Skeletal muscle satellite cell (primary cell): ENCODE data around the gene PRKN.

Source experiments
- H3K27me3 ChIP-seq: 2 replicates; pipeline ENCODE4 v1.7.0; 2013; ENCODE audit warnings: low read length; ENCODE audit not compliant: control insufficient read depth, insufficient read depth
- H3K36me3 ChIP-seq: 2 replicates; pipeline ENCODE4 v1.7.0; 2013; ENCODE audit warnings: mild to moderate bottlenecking, control low read depth, low read length; ENCODE audit not compliant: insufficient read depth
- H3K4me1 ChIP-seq: 2 replicates; pipeline ENCODE4 v1.7.0; 2013; ENCODE audit warnings: low read length; ENCODE audit not compliant: control insufficient read depth, insufficient read depth
- H3K4me2 ChIP-seq: 2 replicates; pipeline ENCODE4 v1.7.0; 2013; ENCODE audit warnings: mild to moderate bottlenecking, low read length
- H3K4me3 ChIP-seq: 2 replicates; pipeline ENCODE4 v1.7.0; 2013; ENCODE audit warnings: low read length
- H3K9ac ChIP-seq: 2 replicates; pipeline ENCODE4 v1.7.0; 2013; ENCODE audit warnings: mild to moderate bottlenecking, low read depth, low read length, moderate library complexity
- H3K9me3 ChIP-seq: replicated peaks from 2 replicates; pipeline ENCODE4 v1.7.0; 2013; ENCODE audit warnings: mild to moderate bottlenecking, control low read depth, low read length

PRKN gene

DNA sequence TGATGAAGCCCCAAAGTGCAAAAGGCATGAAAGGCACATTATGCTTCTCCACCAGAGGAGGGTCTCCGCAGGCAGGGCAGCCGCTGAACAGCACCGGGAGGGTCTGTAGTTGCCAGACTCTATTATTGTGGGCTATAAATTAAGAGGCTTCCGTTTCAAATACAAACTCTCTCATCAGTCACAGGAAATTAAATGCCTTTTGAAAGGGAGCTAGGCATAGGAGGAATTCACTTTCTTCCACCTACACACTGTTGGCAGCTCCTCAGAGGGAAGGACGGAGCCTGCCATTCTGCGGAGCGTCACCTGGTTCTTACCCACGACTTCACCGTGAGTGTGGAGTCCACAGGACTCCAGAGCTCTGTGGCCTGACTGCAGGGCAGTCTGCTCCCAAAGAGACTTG lies 1312.9 kb downstream of the PRKN start:
- Histone ChIP-seq H3K4me1 (peaks cover 51% of the 10 kb centered on the region), H3K4me3 (no peak overlapping the region), H3K4me2 (no peak overlapping the region), H3K9ac (peak overlapping the region; percentile 50), H3K36me3 (no peaks in the 10 kb centered on the region), H3K27me3 (no peaks in the 10 kb centered on the region), H3K9me3 (no peaks in the 10 kb centered on the region)

DNA sequence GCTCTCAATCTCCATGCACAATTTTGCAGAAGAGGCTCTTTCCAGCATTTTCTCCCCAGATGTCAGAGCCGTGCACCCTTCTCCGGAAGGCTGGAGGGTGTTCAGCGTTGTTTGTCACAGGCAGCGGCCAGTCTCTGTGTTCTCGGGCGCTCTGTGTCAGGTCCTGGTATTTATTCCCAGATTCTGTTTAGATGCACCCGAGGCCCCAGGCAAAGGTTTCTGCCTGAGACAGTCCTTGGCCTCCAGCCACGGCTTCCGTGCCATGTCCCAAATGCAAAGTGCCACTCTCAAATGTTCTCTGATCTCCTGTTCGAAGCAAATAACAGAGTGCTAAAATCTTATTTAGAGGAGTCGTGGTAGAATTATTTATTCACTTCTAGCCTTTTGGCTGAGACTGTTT lies 1313.4 kb downstream of the PRKN start:
- H3K27me3 ChIP-seq: no peaks in the 10 kb centered on the region
- no peak overlapping the region for H3K4me3 ChIP-seq
- no peaks in the 10 kb centered on the region for H3K36me3 ChIP-seq
- H3K4me2 ChIP-seq: peak overlapping the region; percentile 31
- H3K9ac ChIP-seq: peak overlapping the region; percentile 50
- peaks cover 56% of the 10 kb centered on the region for H3K4me1 ChIP-seq
- no peaks in the 10 kb centered on the region for H3K9me3 ChIP-seq

DNA sequence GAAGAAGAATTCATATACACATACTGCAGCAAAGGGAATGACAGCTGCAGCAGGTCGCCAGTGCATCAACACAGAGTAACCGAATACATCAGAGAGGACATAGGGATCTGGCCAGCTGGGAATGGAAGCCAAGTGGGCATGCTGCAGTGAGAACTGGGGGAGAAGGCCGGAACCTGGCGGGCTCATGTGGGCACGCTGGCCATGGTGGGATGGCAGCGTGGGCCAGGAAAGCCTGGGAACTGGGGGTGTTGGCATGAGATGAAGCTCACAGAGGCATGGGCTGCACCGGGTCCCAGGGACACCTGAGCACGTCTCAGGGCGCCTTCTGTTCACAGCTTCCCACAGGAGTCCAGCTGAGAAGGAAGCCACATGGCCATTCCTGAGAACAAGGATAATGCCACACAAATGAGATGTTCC lies 1314.2 kb downstream of the PRKN start:
- Histone ChIP-seq H3K4me2 (peak overlapping the region; percentile 31), H3K4me3 (no peak overlapping the region), H3K9me3 (no peaks in the 10 kb centered on the region), H3K36me3 (no peaks in the 10 kb centered on the region), H3K27me3 (no peaks in the 10 kb centered on the region), H3K4me1 (peaks cover 53% of the 10 kb centered on the region), H3K9ac (peak overlapping the region; percentile 50)

DNA sequence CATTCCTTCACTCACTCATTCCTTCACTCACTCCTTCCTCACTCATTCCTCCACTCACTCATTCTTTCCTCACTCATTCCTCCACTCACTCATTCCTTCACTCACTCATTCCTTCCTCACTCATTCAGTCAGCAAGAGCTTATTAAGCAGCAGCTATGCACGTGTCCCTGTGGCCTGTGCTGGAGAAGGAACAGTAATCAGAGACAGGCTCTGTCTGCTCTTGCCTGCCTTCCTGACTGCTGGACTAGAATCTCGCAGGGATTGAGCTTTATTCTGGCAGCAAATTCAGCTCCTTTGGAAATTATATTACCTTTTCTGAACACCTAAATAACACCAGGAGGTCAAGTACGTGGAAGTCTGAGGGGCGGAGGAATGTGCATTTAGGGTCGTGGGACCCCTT lies 1314.8 kb downstream of the PRKN start:
- H3K4me1 ChIP-seq: peaks cover 54% of the 10 kb centered on the region

DNA sequence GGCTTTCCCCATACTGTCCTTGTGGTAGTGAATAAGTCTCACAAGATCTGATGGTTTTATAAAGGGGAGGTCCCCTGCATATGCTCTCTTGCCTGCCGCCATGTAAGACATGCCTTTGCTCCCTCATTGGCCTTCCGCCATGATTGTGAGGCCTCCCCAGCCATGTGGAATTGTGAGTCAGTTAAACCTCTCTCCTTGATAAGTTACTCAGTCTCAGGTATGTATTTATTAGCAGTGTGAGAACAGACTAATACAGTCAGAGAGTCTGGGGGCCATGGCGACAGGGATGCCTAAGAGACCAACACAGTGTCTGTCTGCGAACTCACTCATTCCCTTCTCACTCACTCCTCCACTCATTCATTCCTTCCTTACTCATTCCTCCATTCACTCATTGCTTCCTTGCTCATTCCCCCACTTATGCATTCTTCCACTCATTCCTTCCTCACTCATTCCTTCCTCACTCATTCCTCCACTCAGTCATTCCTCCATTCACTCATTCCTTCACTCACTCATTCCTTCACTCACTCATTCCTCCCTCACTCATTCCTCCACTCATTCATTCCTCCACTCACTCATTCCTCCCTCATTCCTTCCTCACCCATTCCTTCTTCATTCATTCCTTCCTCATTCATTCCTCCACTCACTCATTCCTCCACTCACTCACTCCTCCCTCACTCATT lies 1316.2 kb downstream of the PRKN start:
- Histone ChIP-seq H3K9ac (no peak overlapping the region), H3K27me3 (no peaks in the 10 kb centered on the region), H3K4me3 (no peak overlapping the region), H3K9me3 (no peaks in the 10 kb centered on the region), H3K4me2 (no peak overlapping the region), H3K36me3 (no peaks in the 10 kb centered on the region), H3K4me1 (peaks cover 52% of the 10 kb centered on the region)

More for the DNA sequence above, 1314.8 kb downstream of the PRKN start:
- no peaks in the 10 kb centered on the region for H3K36me3 ChIP-seq
- H3K4me3 ChIP-seq: no peak overlapping the region
- peak overlapping the region; percentile 50 for H3K9ac ChIP-seq
- H3K27me3 ChIP-seq: no peaks in the 10 kb centered on the region
- H3K9me3 ChIP-seq: no peaks in the 10 kb centered on the region
- no peak overlapping the region for H3K4me2 ChIP-seq

DNA sequence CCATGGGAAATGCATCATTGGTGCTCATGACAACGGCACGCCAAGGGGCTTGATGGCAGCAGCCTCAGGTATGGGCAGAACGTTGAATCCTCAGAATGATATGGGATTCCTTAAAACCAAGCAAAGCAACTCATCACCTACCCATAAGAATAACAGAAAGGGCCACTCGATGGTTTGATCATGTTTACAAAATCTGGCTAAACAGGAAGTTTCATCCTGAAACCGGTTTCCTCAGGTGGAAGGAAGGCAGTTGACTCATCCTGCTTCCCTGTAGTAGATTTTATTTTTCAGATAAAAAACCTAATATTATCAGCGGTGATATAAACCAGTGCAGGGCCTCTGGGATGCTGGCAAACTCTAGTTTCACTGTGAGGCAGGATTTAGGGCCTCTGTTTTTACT lies 1316.8 kb downstream of the PRKN start:
- H3K9ac ChIP-seq: no peak overlapping the region
- H3K4me2 ChIP-seq: no peak overlapping the region
- H3K9me3 ChIP-seq: no peaks in the 10 kb centered on the region
- H3K4me1 ChIP-seq: peaks cover 59% of the 10 kb centered on the region
- H3K36me3 ChIP-seq: no peaks in the 10 kb centered on the region
- H3K27me3 ChIP-seq: no peaks in the 10 kb centered on the region
- H3K4me3 ChIP-seq: no peak overlapping the region

DNA sequence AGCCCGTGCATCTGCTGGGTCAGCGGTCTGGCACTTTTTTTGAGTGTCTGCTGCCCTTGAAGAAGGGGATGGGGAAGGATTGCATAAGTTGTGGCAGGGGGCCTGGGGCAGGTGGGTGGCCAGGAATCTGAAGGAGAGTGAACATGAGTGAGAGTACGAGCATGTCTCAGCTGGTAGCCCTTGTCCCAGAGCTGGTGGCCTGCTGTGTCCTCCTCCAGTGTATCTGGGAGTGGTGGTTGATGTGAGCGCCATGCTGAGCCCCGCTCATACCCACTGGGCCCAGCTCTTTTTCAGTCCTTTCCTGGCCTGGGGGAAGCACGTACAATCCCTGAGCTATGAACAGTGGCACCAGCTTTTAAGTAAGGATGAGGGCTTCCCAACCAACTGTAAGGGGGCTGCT lies 1317.5 kb downstream of the PRKN start:
- no peak overlapping the region for H3K9ac ChIP-seq
- no peaks in the 10 kb centered on the region for H3K36me3 ChIP-seq
- H3K4me3 ChIP-seq: no peak overlapping the region
- no peak overlapping the region for H3K4me2 ChIP-seq
- no peaks in the 10 kb centered on the region for H3K9me3 ChIP-seq
- H3K27me3 ChIP-seq: no peaks in the 10 kb centered on the region
- peaks cover 59% of the 10 kb centered on the region for H3K4me1 ChIP-seq

DNA sequence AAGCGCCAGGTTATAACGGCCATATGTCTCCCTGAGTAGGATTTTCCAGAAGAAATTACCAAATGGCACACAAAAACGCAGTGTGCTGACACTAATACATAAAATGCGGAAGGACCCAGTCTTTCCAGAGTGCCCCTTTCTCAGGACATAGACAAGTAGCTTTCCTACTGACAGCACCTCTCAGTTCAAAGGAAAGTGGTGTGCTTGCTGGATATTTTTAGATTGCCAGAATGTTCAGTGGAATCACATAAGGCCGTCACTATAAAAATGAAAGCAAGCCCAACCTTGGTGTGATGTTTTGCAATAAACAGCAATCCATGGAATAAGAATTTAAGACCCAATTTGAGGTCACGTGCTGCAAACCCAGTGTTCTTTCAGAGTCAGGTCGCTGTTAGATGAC lies 1318.2 kb downstream of the PRKN start:
- no peaks in the 10 kb centered on the region for H3K27me3 ChIP-seq
- H3K9me3 ChIP-seq: no peaks in the 10 kb centered on the region
- H3K4me1 ChIP-seq: peaks cover 51% of the 10 kb centered on the region
- H3K4me3 ChIP-seq: no peak overlapping the region
- H3K9ac ChIP-seq: no peak overlapping the region
- no peak overlapping the region for H3K4me2 ChIP-seq
- H3K36me3 ChIP-seq: no peaks in the 10 kb centered on the region

DNA sequence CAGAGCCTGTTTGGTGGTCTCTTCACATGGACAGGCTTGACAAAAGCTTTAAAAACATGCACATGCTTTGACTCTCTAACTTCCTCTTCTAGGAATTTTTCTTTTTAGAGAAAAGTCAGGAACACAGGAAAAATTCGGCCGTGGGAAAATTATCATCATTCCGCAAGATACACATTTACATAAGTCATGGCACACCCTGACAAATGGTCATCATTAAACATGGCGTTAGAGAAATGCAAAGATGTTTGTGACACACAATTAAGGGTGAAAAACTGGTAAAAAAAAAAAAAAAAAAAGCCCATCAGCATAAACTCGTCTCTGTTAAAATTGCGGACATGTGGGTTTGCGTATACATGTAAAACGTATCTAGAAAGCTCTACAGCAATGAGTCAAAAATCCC lies 1319.5 kb downstream of the PRKN start:
- Histone ChIP-seq H3K9me3 (peaks cover 4% of the 10 kb centered on the region), H3K9ac (peak overlapping the region; percentile 65), H3K4me2 (peak overlapping the region; percentile 36), H3K4me3 (peak overlapping the region; percentile 16), H3K36me3 (no peaks in the 10 kb centered on the region), H3K27me3 (no peaks in the 10 kb centered on the region), H3K4me1 (peaks cover 38% of the 10 kb centered on the region)

DNA sequence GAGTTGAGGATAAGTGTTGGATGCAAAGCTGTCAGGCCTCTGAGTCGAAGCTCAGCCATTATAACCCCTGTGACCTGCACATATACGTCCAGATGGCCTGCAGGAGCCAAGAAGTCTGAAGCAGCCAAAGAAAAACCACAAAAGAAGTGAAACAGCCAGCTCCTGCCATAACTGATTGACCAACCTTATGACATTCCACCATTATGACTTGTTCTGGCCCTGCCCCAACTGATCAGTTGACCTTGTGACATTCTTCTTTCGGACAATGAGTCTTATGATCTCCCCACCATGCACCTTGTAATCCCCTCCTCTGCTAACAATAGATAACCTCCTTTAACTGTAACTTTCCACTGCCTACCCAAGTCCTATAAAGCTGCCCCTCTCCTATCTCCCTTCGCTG lies 1320.0 kb downstream of the PRKN start:
- peak overlapping the region; percentile 36 for H3K4me2 ChIP-seq
- H3K27me3 ChIP-seq: no peaks in the 10 kb centered on the region
- H3K4me3 ChIP-seq: peak overlapping the region; percentile 16
- peaks cover 37% of the 10 kb centered on the region for H3K4me1 ChIP-seq
- no peaks in the 10 kb centered on the region for H3K36me3 ChIP-seq
- peak overlapping the region; percentile 65 for H3K9ac ChIP-seq
- peaks cover 4% of the 10 kb centered on the region for H3K9me3 ChIP-seq

DNA sequence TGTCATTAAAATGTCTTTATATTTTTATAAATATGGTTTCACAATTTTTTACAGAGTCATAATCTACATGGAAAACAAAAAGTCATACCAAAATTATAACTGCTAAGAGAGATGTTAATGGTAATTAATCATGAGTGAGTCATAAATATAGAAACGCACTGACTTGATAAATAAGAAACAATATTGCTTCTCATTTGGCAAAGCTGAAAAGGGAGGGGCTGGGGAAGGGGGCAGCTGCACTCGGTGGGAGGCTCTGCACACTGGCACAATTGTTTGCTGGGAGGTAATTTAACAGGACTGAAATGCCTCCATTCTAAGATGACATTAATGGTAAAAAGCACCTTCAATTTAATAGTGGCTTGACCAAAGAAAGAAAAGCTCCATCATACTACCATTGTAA lies 1320.5 kb downstream of the PRKN start:
- Histone ChIP-seq H3K4me2 (peak overlapping the region; percentile 36), H3K36me3 (no peaks in the 10 kb centered on the region), H3K4me1 (peaks cover 37% of the 10 kb centered on the region), H3K9ac (peak overlapping the region; percentile 65), H3K27me3 (no peaks in the 10 kb centered on the region), H3K9me3 (peaks cover 4% of the 10 kb centered on the region), H3K4me3 (no peak overlapping the region)

DNA sequence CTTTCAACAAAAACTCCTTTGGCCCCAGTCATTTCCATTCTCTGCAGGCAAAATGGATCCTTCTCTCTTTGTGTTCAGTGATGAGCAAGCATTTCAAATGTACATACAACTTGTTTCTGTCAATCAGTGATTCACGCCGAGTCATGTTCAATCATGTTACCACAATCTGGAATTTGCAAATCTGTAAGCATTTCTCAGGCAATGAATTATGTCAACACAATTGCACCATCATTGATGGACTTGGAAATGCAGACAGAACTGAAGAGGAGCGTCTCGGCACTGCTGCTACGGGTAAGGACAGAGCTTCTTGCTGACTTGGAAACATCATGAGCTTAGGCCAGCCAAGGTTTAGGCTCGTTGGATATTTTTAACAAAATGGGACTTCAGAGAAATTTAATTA lies 1320.9 kb downstream of the PRKN start:
- Histone ChIP-seq H3K4me1 (peaks cover 40% of the 10 kb centered on the region), H3K4me2 (peak overlapping the region; percentile 36), H3K36me3 (no peaks in the 10 kb centered on the region), H3K4me3 (no peak overlapping the region), H3K9me3 (peaks cover 4% of the 10 kb centered on the region), H3K9ac (peak overlapping the region; percentile 65), H3K27me3 (no peaks in the 10 kb centered on the region)
